ENCODE data around the gene TMEM248. TPM values are rescaled to one million over a fixed set of nuclear protein-coding genes. Genes with fewer than 3 reads are reported as not detected.

TMEM248 gene

Small RNAs within 50 kb of the gene (small RNA-seq; reads per million reads assigned to genes)
- gene RF00017: not detected
- gene RN7SL43P: not detected
- not detected for gene RNU6-1254P

Measured in skeletal muscle satellite cell (primary cell).